ENCODE data around the gene PCSK6.
"Not testable (repeated sequence)": the region's sequence is repeated elsewhere in the genome, so short reads cannot be mapped to it uniquely, and the experiment has no call there.

PCSK6 gene

GRCh38 chr15:101458908-101459578 lies 30.5 kb downstream of the PCSK6 start:
- DNase-seq, result no peak

DNA sequence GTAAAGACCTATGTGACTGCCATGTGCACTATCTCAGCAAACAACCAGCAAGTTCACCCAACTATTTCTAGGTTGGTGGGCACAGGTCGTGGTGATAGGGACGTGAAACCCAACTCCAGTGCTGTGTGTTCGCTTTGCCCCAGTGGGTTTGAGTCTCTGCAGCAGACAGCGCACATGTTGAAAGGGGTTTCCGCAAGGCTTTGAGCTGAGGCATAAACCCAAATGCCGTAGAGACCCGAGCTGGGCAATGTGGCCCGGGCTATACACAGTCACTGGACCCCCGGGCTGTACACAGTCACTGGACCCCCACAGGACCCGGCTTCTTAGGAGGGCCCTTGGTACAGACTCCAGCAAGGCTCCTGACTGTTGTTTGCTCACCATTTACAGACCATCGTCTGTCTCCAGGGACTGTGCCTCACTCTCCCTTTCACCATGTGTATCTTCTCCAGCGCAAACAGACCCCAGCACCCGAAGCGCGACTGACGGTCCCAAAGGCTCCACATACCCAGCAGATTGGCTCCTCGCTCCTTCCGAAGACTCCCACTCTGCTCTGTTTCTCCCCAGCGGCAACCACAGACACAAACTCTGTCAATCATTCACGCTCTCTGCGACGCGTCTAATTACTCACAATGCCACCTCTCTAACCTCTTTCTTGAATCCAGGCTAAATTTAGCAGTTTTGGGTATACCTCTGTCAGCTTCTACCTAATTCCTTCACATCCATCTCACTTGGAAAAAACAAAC lies 31.2 kb downstream of the PCSK6 start:
- no peak for DNase-seq

- no peak for DNase-seq
Measured at GRCh38 chr15:101457696-101458095, 31.8 kb downstream of the PCSK6 start.

DNA sequence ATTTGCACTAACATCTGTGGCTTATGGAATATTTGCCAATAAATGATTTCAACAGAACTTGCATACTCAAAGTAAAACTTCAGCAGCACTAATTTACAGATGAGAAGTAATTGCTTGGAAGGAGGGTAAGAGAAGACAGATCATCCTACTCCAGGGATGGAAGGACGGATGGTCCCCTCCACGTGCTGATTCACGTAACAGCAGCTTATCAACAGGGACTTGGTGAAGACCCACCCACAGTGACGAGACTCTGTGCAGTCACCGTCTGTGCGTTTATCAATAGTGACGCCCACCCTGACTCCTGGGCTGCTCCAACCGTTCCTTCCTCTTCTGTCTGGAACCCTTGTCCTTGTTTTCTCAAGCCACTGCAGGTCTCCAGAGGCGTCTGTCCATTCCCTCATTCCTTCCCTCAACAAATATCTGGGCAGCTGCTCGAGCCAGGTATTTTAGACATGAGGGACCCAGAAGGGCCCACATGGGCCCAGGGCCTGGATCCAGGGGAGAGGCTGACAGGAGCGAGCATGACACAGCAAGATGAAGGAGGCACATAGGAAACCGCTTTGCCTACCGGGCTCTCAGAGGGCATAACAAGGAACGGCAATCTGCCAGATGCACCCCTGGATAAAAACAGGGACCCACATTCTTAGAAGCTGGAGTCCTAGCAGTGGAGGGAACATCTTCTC lies 33.3 kb downstream of the PCSK6 start:
- no peak for DNase-seq

GRCh38 chr15:101455291-101456025 lies 34.0 kb downstream of the PCSK6 start:
- no peak for DNase-seq

GRCh38 chr15:101454781-101455180 lies 34.7 kb downstream of the PCSK6 start:
- DNase-seq, result not testable (repeated sequence)

DNA sequence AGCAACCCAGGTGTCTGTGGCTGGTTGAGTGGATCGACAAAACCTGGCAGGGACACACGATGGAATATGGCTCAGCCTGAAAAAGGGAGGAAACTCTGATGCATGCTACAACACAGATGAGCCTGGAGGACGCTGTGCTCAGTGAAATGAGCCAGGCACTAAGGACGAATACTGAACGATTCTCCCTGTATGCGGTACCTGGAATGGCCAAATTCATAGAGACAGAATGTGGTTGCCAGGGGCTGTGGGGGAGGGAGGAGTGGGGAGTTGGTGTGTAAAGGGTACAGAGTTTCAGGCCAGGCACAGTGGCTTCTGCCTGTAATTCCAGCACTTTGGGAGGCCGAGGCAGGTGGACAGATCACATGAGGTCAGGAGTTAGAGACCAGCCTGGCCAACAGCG lies 35.1 kb downstream of the PCSK6 start:
- no peak for DNase-seq

DNA sequence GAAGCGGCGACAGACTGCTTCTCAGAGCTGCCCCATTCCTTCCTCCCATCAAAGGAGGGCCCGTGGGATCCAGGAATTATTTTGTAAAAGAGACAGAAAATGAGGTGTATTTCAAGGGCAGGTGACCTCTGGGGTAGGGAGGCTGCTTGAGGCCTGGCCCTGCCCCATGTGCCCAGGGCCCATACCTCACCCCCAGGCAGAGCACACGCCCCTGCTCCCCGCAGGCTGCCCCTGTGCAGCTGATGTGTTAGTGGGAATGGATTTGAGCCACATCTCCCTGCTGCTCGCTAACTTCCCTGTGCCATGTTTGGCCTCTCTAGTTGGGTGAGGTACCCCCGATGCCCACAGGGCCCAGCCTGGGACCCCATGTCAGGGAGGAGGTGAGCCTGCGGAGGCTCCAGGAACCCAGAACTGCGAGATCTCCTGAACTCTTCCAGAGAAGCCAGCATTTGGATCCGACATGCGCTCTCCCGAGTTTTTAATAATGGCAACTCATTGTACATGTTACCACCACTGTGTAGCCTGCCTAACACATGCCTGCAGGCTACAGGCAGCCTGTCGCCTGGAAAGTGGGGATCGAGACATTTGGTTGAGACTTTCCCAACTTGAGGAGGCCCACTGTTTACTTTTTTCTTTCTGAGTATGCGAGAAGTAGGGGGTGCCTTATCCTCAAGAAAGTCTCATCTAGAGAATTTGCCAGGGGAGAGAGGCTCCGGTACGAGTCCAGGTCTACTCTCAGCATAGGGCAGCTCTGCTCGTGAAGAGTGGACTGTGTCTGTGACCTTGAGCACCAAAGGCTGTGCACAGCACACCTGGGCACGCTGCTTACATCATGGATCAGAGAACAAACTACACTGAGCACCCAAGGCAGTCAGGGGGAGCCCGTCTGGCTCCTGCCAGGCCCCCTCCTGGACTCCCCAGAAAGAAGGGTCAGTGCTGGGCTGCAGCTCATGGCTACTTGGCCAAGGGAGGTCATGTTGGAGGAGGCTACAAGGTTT lies 36.1 kb downstream of the PCSK6 start:
- no peak for DNase-seq

DNA sequence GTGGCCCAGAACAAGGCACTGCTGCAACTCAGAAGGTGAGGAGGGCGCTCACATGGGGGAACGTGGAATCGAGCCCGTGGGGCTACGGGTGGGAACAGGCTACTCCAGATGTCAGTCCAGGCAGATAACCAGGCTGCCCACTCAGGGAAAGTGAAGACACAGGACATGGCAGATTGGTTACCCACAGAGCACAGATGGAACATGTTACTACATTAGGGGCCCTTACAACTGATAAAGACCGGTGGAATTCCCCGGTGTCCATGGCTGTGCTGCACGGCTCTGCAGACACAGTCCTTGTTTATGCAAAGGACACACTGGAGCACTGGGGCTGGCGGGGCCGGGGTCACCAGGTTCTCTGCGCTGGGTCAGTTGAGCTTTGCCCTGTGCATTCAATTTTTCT lies 36.9 kb downstream of the PCSK6 start:
- DNase-seq, result no peak

- no peak for DNase-seq
Measured at GRCh38 chr15:101451846-101452245, 37.7 kb downstream of the PCSK6 start.

- DNase-seq, result no peak
Measured at GRCh38 chr15:101451266-101451799, 38.2 kb downstream of the PCSK6 start.

DNA sequence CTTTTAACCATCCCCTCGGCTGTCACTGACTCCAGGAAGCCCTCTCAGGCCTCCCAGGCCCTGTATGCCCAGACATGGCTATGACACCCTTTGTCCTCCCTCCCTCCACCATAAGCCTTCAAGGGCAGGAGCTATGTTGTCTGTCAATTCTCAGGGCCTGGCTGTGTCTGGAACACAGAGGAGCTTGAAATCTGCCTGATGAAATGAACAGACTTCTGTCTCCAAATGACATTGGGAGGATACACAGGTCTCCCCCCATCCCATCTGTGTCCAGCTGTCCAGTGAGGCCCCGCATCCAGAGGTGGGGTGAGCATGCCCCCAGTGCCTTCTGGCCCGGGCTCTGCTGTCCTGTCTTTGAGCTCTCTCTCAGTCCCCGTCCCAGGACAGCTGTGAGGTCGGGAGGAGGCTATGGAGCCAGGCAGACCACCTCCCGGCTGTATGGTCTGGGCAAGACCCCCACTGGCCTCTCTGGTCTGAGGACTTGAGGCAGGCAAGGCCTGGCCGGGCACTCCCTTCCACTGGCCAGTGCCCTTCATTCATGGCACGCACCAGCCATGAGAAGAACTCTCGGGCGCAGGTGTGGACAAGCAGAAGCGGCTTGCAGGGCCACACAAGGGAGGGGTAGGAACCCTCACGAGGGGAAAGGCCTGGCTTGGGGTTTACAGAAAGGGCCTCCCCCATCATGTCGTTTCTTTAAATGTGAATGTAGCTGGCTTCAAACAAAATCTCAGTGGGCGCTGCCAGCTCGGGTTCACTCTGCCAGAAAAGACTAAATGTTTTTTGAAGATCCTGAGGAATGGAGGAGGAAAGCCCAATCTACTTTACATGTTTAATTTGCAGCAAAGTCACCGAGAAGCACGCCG lies 38.9 kb downstream of the PCSK6 start:
- no peak for DNase-seq

GRCh38 chr15:101449471-101450402 lies 39.8 kb downstream of the PCSK6 start:
- DNase-seq, result no peak

DNA sequence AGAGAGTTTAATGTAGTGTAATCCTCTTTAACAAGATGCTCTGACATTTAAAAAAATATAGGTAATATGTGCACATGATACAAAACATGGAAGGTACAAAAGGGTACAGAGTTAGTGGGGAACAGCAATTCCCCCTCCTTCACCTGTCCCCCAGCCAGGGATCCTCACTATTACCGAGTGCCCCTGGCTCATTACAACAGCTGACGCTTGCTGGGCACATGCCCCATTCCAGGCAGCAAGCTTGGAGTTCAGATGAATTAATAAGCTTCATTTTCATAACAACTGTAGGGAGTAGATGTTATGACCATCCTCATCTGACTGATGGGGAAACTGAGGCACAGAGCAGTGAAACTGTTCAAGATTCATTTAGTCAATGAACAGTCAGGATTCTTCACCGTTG lies 41.2 kb downstream of the PCSK6 start:
- DNase-seq, result no peak

DNA sequence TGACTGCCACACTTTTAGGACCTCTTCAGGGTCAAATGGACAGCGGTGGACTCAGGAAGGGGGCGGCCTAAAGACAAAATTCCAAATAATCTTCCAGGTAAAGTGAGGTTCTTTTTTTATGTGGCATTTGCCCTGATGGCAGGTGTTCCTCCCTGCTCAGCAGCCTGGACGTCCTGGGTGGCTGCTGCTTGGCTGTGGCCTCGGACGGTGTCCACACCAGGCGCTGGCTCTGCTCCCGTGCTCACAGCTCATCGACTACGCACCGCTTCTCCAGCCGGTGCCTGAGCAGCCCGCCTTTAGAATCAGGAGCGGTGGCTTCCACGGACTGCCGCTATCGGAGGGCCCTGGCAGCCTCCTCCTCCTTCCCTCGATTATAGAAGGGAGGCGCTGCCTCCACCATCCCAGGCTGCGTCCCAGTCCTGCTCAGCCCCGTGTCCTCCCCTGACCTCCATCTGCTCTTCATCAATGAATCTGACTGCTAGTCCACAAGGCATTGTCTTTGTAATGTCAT lies 41.9 kb downstream of the PCSK6 start:
- DNase-seq, result no peak

GRCh38 chr15:101447168-101447533 lies 42.4 kb downstream of the PCSK6 start:
- DNase-seq, result no peak

DNA sequence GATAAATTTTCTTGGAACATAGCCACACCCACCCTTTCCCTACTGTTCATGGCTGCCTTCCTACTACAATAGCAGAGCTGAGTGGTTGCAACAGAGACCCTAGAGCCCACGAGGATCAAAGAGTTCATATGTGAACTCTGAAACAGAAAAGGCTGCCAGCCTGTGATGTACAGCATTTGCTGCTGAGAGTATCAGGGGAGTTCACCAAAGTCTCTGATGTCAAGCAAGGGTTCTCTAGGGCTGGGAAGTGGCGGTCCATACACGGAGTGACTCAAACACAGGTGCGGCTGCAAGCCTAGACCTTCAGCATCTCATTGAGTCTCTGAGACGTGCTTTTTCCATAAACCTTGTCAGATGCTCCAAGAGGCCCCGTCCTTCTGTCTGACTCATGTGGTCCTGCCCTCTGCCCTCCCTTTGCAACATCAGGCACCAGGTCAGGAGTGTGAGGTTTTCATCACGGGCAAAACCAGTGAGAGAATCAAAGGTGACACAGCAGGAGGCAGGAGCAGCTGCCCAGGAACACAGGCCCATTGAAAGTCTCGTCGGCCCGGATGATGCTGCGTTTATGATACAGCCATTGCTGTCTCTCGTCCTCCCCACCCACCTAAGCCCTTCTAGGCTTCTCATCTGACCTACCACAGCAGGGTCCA lies 42.9 kb downstream of the PCSK6 start:
- no peak for DNase-seq

DNA sequence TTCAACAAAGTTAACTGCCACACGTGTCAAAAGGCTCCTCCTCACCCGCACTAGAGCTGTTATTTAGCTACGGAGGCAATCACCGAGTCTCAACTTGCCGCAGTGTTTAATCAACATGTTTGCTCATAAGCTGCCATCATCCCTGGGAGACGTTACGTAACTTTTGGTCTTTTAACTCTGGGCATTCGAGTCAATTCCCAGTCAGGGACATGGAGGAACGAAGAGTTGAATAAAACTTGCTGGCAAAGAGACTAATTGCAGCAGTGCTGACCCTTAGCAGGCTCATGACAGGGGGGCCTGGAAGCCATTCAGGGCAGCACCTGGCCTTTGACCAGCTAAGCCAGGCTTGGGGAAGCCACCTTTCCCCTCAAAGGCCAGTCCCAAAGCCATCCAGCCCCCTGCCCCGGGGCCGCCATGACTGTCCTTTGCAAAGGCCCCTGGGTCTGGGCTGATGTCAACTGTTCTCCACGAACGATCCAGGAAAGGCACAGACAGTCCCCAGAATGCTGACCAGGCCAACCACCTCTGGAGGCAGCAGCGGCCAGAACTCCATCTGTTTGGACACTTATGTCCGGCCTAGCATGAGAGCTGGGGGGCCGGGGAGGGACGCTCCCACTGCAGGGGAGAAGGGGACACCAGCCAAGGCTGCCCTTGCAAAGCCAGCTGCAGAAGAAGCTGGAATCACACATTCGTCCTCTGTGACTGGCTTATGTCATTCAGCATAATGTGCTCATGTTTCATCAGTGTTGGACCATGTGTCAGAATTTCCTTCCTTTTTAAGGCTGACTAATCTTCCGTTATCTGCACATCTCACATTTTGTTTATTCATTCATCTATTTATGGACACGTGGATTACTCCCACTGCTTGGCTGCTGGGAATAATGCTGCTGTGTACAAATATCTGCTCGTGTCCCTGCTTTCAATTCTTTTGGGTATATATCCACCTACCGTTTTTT lies 43.7 kb downstream of the PCSK6 start:
- DNase-seq, result no peak
